ENCODE data around the gene TES.

The TES gene

GRCh38 chr7:116194115-116194514 is 16.2 kb upstream of the TES start:
- no peak for DNase-seq (ENCODE audit: low spot score)

- no peak for DNase-seq (ENCODE audit: low spot score)
These were observed 14.9 kb upstream of the TES start for GRCh38 chr7:116195451-116195850.

GRCh38 chr7:116196947-116197346 is 13.4 kb upstream of the TES start:
- DNase-seq (ENCODE audit: low spot score), result no peak

- no peak for DNase-seq (ENCODE audit: low spot score)
These were observed 13.0 kb upstream of the TES start for GRCh38 chr7:116197360-116197759.

- DNase-seq (ENCODE audit: low spot score), result no peak
These were observed 11.5 kb upstream of the TES start for GRCh38 chr7:116198748-116199410.

GRCh38 chr7:116200963-116201362 is 9.4 kb upstream of the TES start:
- no peak for DNase-seq (ENCODE audit: low spot score)

- no peak for DNase-seq (ENCODE audit: low spot score)
These were observed 4.2 kb upstream of the TES start for GRCh38 chr7:116206141-116206540.

GRCh38 chr7:116208919-116209318 is 1.4 kb upstream of the TES start:
- DNase-seq (ENCODE audit: low spot score), result no peak

- no peak for DNase-seq (ENCODE audit: low spot score)
These were observed 723 bp upstream of the TES start for GRCh38 chr7:116209561-116210070.

- DNase-seq (ENCODE audit: low spot score), result peak; percentile 73
These were observed 920 bp downstream of the TES start for GRCh38 chr7:116211006-116211912.

- DNase-seq (ENCODE audit: low spot score), result no peak
These were observed 1.7 kb downstream of the TES start for GRCh38 chr7:116211913-116212596.

- DNase-seq (ENCODE audit: low spot score), result no peak
These were observed 2.5 kb downstream of the TES start for GRCh38 chr7:116212869-116213268.

GRCh38 chr7:116213361-116214130 is 3.2 kb downstream of the TES start:
- no peak for DNase-seq (ENCODE audit: low spot score)

GRCh38 chr7:116214921-116215320 is 4.6 kb downstream of the TES start:
- DNase-seq (ENCODE audit: low spot score), result no peak

GRCh38 chr7:116215551-116215950 is 5.2 kb downstream of the TES start:
- DNase-seq (ENCODE audit: low spot score), result no peak

- DNase-seq (ENCODE audit: low spot score), result no peak
These were observed 6.7 kb downstream of the TES start for GRCh38 chr7:116216956-116217571.

GRCh38 chr7:116218051-116218645 is 7.8 kb downstream of the TES start:
- DNase-seq (ENCODE audit: low spot score), result no peak

GRCh38 chr7:116218747-116219146 is 8.4 kb downstream of the TES start:
- no peak for DNase-seq (ENCODE audit: low spot score)

GRCh38 chr7:116219288-116219687 is 8.9 kb downstream of the TES start:
- DNase-seq (ENCODE audit: low spot score), result no peak

GRCh38 chr7:116219834-116220233 is 9.5 kb downstream of the TES start:
- no peak for DNase-seq (ENCODE audit: low spot score)

GRCh38 chr7:116222501-116222900 is 12.2 kb downstream of the TES start:
- no peak for DNase-seq (ENCODE audit: low spot score)

Measured in left forelimb (tissue), 1 donor.